GM18517 (cell line): ENCODE data around the gene SNX32.

Experiments
- ATAC-seq: cut with Tn5 transposase; IDR thresholded peaks from one replicate; pipeline ENCODE4 v1.9.1; 2021; ENCODE audit warnings: mild to moderate bottlenecking, moderate library complexity; ENCODE audit not compliant: unreplicated experiment

SNX32 gene

GRCh38 chr11:65865550-65866172 lies 31.9 kb downstream of the SNX32 start:
- no peak for ATAC-seq

GRCh38 chr11:65866509-65867283 lies 32.9 kb downstream of the SNX32 start:
- ATAC-seq, result no peak

GRCh38 chr11:65867284-65868071 lies 33.7 kb downstream of the SNX32 start:
- ATAC-seq, result no peak

- ATAC-seq, result no peak
Observed at GRCh38 chr11:65868076-65868667, 34.4 kb downstream of the SNX32 start.

GRCh38 chr11:65868907-65869306 lies 35.1 kb downstream of the SNX32 start:
- no peak for ATAC-seq

GRCh38 chr11:65869643-65870306 lies 36.0 kb downstream of the SNX32 start:
- no peak for ATAC-seq

GRCh38 chr11:65870307-65870658 lies 36.5 kb downstream of the SNX32 start:
- ATAC-seq, result no peak

GRCh38 chr11:65870706-65871681 lies 37.2 kb downstream of the SNX32 start:
- no peak for ATAC-seq

GRCh38 chr11:65871811-65872548 lies 38.2 kb downstream of the SNX32 start:
- ATAC-seq, result no peak

- ATAC-seq, result no peak
Observed at GRCh38 chr11:65872586-65873317, 39.0 kb downstream of the SNX32 start, which contains the start of gene EFEMP2. EFEMP2 (minus strand) TSS chr11:65872800; CDS start chr11:65872354, 446 bp downstream.

- ATAC-seq, result peak; percentile 77
Observed at GRCh38 chr11:65873318-65874156, 39.8 kb downstream of the SNX32 start.

- ATAC-seq, result no peak
Observed at GRCh38 chr11:65879617-65880016, 45.9 kb downstream of the SNX32 start, which contains the start of gene CTSW. CTSW (plus strand) TSS chr11:65879837; CDS start chr11:65879855, 18 bp downstream.

GRCh38 chr11:65880027-65880426 lies 46.3 kb downstream of the SNX32 start:
- ATAC-seq, result no peak

- no peak for ATAC-seq
Observed at GRCh38 chr11:65880844-65881421, 47.2 kb downstream of the SNX32 start.

GRCh38 chr11:65882120-65883057 lies 48.6 kb downstream of the SNX32 start:
- ATAC-seq, result no peak
